BLaER1 treated with 17β-estradiol and CSF1 and Interleukin-3, amounts not matched to agents 10 nM and 100 nM (cell line): ENCODE data around the gene HSPG2.

Experiments
- H3K27ac ChIP-seq, 11 experiments: shearing (Covaris generic); formaldehyde crosslinking; 2 replicates each; pipeline ENCODE4 v1.8.1; 2022
- H3K27me3 ChIP-seq, 11 experiments: shearing (Covaris generic); formaldehyde crosslinking; 2 replicates each; pipeline ENCODE4 v1.8.1; 2022
- H3K36me3 ChIP-seq, 11 experiments: shearing (Covaris generic); formaldehyde crosslinking; 2 replicates each; pipeline ENCODE4 v1.8.1; 2022
- H3K4me1 ChIP-seq, 10 experiments: shearing (Covaris generic); formaldehyde crosslinking; 2 replicates each; pipeline ENCODE4 v1.8.1; 2022
- H3K4me2 ChIP-seq, 11 experiments: shearing (Covaris generic); formaldehyde crosslinking; 2 replicates each; pipeline ENCODE4 v1.8.1; 2022
- H3K4me3 ChIP-seq, 10 experiments: shearing (Covaris generic); formaldehyde crosslinking; 2 replicates each; pipeline ENCODE4 v1.8.1; 2022
- H3K9ac ChIP-seq, 11 experiments: shearing (Covaris generic); formaldehyde crosslinking; 2 replicates each; pipeline ENCODE4 v1.8.1; 2022
- H3K9me3 ChIP-seq, 11 experiments: shearing (Covaris generic); formaldehyde crosslinking; replicated peaks in 1 of 11; 2 replicates each; pipeline ENCODE4 v1.8.1; 2022
- H4K20me1 ChIP-seq, 11 experiments: shearing (Covaris generic); formaldehyde crosslinking; 2 replicates each; pipeline ENCODE4 v1.8.1; 2022
- Cebpa-rat ChIP-seq, 11 experiments: shearing (Covaris generic); IDR thresholded peaks; 2 replicates each; pipeline ENCODE4 v1.8.1; 2022

HSPG2 gene

GRCh38 chr1:21815724-21816321 lies 121.3 kb downstream of the HSPG2 start:
- Histone ChIP-seq H3K4me3 (peak overlapping the region in 1 of 10 experiments; percentile 49; a peak in 2 of 20 replicates), H3K4me2 (peak overlapping the region; percentile 82 to 99 (median 92)), H4K20me1 (no peaks in the 10 kb centered on the region), H3K27me3 (no peaks in the 10 kb centered on the region), H3K27ac (peak overlapping the region in 10 of 11 experiments; percentile 43 to 87 (median 77); a peak in 21 of 22 replicates), H3K4me1 (peaks cover 44 to 80% (median 71%) of the 10 kb centered on the region in 10 experiments), H3K36me3 (peaks cover 0 to 4% (median 0%) of the 10 kb centered on the region in 11 experiments; a peak in 4 of 22 replicates), H3K9ac (peak overlapping the region in 9 of 11 experiments; percentile 23 to 75 (median 72); a peak in 15 of 22 replicates), H3K9me3 (no peaks in the 10 kb centered on the region)
- no peak for TF ChIP-seq Cebpa-rat (IDR thresholded peaks at IDR 0.05)

- H3K27me3 ChIP-seq: no peaks in the 10 kb centered on the region
- no peaks in the 10 kb centered on the region for H3K9me3 ChIP-seq
- peak overlapping the region in 10 of 11 experiments; percentile 43 to 87 (median 77); a peak in 21 of 22 replicates for H3K27ac ChIP-seq
- H3K4me1 ChIP-seq: peaks cover 44 to 80% (median 71%) of the 10 kb centered on the region in 10 experiments
- TF ChIP-seq Cebpa-rat (IDR thresholded peaks at IDR 0.05): no peak
- no peaks in the 10 kb centered on the region for H3K36me3 ChIP-seq
- H3K9ac ChIP-seq: peak overlapping the region in 10 of 11 experiments; percentile 64 to 75 (median 72); a peak in 18 of 22 replicates
- peak overlapping the region; percentile 82 to 99 (median 92) for H3K4me2 ChIP-seq
- peak overlapping the region in 7 of 10 experiments; percentile 43 to 66 (median 51); a peak in 13 of 20 replicates for H3K4me3 ChIP-seq
- no peaks in the 10 kb centered on the region for H4K20me1 ChIP-seq
Measured at GRCh38 chr1:21814981-21815582, 122.0 kb downstream of the HSPG2 start.

- H3K4me2 ChIP-seq: peak overlapping the region; percentile 82 to 99 (median 92)
- TF ChIP-seq Cebpa-rat (IDR thresholded peaks at IDR 0.05): no peak
- peak overlapping the region; percentile 64 to 77 (median 72) for H3K9ac ChIP-seq
- peak overlapping the region; percentile 19 to 87 (median 77); a peak in 21 of 22 replicates for H3K27ac ChIP-seq
- H3K36me3 ChIP-seq: no peaks in the 10 kb centered on the region
- no peaks in the 10 kb centered on the region for H3K27me3 ChIP-seq
- H3K4me3 ChIP-seq: peak overlapping the region; percentile 43 to 66 (median 50)
- no peaks in the 10 kb centered on the region for H4K20me1 ChIP-seq
- H3K9me3 ChIP-seq: no peaks in the 10 kb centered on the region
- H3K4me1 ChIP-seq: peaks cover 44 to 80% (median 71%) of the 10 kb centered on the region in 10 experiments
Measured at GRCh38 chr1:21814241-21814918, 122.7 kb downstream of the HSPG2 start.

- Histone ChIP-seq H3K27ac (peak overlapping the region in 3 of 11 experiments; percentile 77 to 87 (median 82); a peak in 6 of 22 replicates), H3K4me3 (peak overlapping the region in 5 of 10 experiments; percentile 43 to 66 (median 51); a peak in 5 of 20 replicates), H4K20me1 (no peaks in the 10 kb centered on the region), H3K27me3 (no peaks in the 10 kb centered on the region), H3K36me3 (no peaks in the 10 kb centered on the region), H3K9ac (peak overlapping the region in 4 of 11 experiments; percentile 66 to 75 (median 70); a peak in 6 of 22 replicates), H3K4me1 (peaks cover 44 to 75% (median 68%) of the 10 kb centered on the region in 10 experiments), H3K4me2 (peak overlapping the region; percentile 82 to 99 (median 92); a peak in 20 of 22 replicates), H3K9me3 (no peaks in the 10 kb centered on the region)
- no peak for TF ChIP-seq Cebpa-rat (IDR thresholded peaks at IDR 0.05)
Measured at GRCh38 chr1:21813542-21813941, 123.6 kb downstream of the HSPG2 start.

- H3K36me3 ChIP-seq: no peaks in the 10 kb centered on the region
- H3K9me3 ChIP-seq: no peaks in the 10 kb centered on the region
- H3K4me1 ChIP-seq: peaks cover 38 to 60% (median 53%) of the 10 kb centered on the region in 10 experiments
- no peak for TF ChIP-seq Cebpa-rat (IDR thresholded peaks at IDR 0.05)
- H3K27me3 ChIP-seq: no peaks in the 10 kb centered on the region
- H4K20me1 ChIP-seq: no peaks in the 10 kb centered on the region
- no peak within 1 kb of the TSS for H3K4me3 ChIP-seq
- peak within 1 kb of the TSS in 3 of 11 experiments; percentile 7 to 21 (median 10); a peak in 3 of 22 replicates for H3K9ac ChIP-seq
- peak within 1 kb of the TSS; percentile 46 to 94 (median 66) for H3K4me2 ChIP-seq
- peak within 1 kb of the TSS in 9 of 11 experiments; percentile 2 to 55 (median 33); a peak in 10 of 22 replicates for H3K27ac ChIP-seq
Measured at GRCh38 chr1:21811875-21812305, 125.2 kb downstream of the HSPG2 start, which contains the start of gene LDLRAD2. Gene LDLRAD2, plus strand, starts transcription at chr1:21812265. Its CDS starts 187 bp downstream, at chr1:21812452.

- H3K4me2 ChIP-seq: no peak overlapping the region
- no peak overlapping the region for H3K27ac ChIP-seq
- no peak for TF ChIP-seq Cebpa-rat (IDR thresholded peaks at IDR 0.05)
- H3K9ac ChIP-seq: no peak overlapping the region
- H3K36me3 ChIP-seq: no peaks in the 10 kb centered on the region
- no peaks in the 10 kb centered on the region for H4K20me1 ChIP-seq
- H3K4me3 ChIP-seq: no peak overlapping the region
- 0 out of 20 replicates have a peak, but pooled peaks cover 0 to 4% (median 0%) of the 10 kb centered on the region in 10 experiments for H3K4me1 ChIP-seq
- H3K27me3 ChIP-seq: no peaks in the 10 kb centered on the region
- no peaks in the 10 kb centered on the region for H3K9me3 ChIP-seq
Measured at GRCh38 chr1:21804536-21804935, 132.6 kb downstream of the HSPG2 start.

GRCh38 chr1:21801100-21801499 lies 136.0 kb downstream of the HSPG2 start:
- no peaks in the 10 kb centered on the region for H3K36me3 ChIP-seq
- H3K9ac ChIP-seq: no peak overlapping the region
- no peak overlapping the region for H3K4me3 ChIP-seq
- no peaks in the 10 kb centered on the region for H4K20me1 ChIP-seq
- H3K4me1 ChIP-seq: peaks cover 0 to 9% (median 6%) of the 10 kb centered on the region in 10 experiments; a peak in 4 of 20 replicates
- no peaks in the 10 kb centered on the region for H3K27me3 ChIP-seq
- TF ChIP-seq Cebpa-rat (IDR thresholded peaks at IDR 0.05): no peak
- peaks cover 0 to under 1% (median 0%) of the 10 kb centered on the region in 11 experiments; a peak in 2 of 22 replicates for H3K9me3 ChIP-seq
- no peak overlapping the region for H3K27ac ChIP-seq
- no peak overlapping the region for H3K4me2 ChIP-seq

- Histone ChIP-seq H3K9ac (no peak overlapping the region), H3K9me3 (peaks cover 12 to 14% (median 13%) of the 10 kb centered on the region in 11 experiments), H3K4me1 (peaks cover 0 to 9% (median 6%) of the 10 kb centered on the region in 10 experiments; a peak in 4 of 20 replicates), H3K36me3 (peaks cover 0 to 6% (median 0%) of the 10 kb centered on the region in 11 experiments; a peak in 2 of 22 replicates), H3K27ac (no peak overlapping the region), H3K27me3 (no peaks in the 10 kb centered on the region), H3K4me2 (no peak overlapping the region), H4K20me1 (no peaks in the 10 kb centered on the region), H3K4me3 (no peak overlapping the region)
- no peak for TF ChIP-seq Cebpa-rat (IDR thresholded peaks at IDR 0.05)
Measured at GRCh38 chr1:21799730-21800129, 137.4 kb downstream of the HSPG2 start.
